Measurements from ENCODE around the gene THAP11.

THAP11 gene

DNA sequence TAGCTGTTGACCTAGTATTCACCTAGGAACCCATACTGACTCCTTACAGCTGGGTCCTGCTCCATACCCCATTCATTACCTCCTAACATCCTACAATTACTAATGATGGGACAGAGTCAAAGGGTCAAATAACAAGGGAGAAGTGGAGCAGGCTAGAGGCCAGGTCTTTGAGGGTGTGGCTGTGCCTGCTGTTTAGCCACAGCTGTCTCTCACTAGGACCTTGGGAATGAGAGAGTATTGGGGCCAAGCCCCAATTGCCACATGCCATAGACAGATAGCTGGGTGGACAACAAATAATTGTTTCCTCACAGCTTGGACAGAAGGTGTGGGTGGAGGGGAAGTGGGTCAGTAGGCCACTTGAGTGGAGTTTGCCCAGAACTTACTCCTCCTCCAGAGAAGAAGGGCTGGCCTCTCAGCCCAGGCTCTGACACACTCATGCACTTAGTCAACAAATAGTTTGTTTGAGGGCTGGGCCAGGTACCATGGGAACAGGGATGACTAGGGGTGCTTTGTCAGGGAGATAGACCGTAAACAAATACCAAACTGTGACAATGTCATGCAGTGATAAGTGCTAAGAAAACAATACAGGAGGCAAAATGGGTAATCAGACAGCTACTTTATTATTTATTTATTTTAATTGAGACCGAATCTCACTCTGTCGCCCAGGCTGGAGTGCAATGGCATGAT is 15.6 kb downstream of the THAP11 start:
- no peak for TF ChIP-seq CEBPB (IDR thresholded peaks at IDR 0.05)
- no peak for TF ChIP-seq TCF12 (IDR thresholded peaks at IDR 0.05; ENCODE audit: low read depth)
- TF ChIP-seq YY1 (IDR thresholded peaks at IDR 0.05; ENCODE audit: low read depth), result no peak
- TF ChIP-seq TAF1 (IDR thresholded peaks at IDR 0.05; ENCODE audit: low read depth), result no peak
- no peak for TF ChIP-seq ZBTB7A (IDR thresholded peaks at IDR 0.05; ENCODE audit: low read depth)
- TF ChIP-seq EGR1 (IDR thresholded peaks at IDR 0.05), result no peak
- TF ChIP-seq EP300 (IDR thresholded peaks at IDR 0.05; ENCODE audit: borderline replicate concordance), result no peak
- TF ChIP-seq FOXM1 (IDR thresholded peaks at IDR 0.05; ENCODE audit: borderline replicate concordance, low read depth), result no peak
- no peak for TF ChIP-seq NFIC (IDR thresholded peaks at IDR 0.05)
- TF ChIP-seq RAD21 (IDR thresholded peaks at IDR 0.05; ENCODE audit: low read depth), result no peak
- TF ChIP-seq CREB1 (IDR thresholded peaks at IDR 0.05; ENCODE audit: low read depth), result no peak
- TF ChIP-seq, protein P1, sequence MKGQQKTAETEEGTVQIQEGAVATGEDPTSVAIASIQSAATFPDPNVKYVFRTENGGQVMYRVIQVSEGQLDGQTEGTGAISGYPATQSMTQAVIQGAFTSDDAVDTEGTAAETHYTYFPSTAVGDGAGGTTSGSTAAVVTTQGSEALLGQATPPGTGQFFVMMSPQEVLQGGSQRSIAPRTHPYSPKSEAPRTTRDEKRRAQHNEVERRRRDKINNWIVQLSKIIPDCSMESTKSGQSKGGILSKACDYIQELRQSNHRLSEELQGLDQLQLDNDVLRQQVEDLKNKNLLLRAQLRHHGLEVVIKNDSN (IDR thresholded peaks at IDR 0.05), result no peak
- TF ChIP-seq TEAD4 (IDR thresholded peaks at IDR 0.05), result no peak

DNA sequence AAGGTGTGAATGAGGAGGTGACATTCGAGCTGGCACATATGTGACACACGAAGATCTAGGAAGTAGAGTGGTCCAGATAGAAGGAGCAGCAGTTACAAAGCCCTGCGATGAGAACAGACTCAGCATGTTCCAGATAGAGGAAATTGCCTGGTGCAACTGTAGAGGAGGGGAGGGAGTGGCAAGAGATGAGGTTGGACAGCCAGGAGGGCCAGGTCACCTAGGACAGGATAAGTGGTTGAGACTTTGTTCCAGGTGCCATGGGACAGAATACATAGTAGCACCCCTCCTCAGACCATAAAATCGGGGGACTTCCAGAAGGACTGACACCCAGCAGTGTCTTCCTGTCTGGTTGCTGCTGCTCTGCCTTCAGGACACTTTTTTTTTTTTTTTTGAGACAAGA is 16.4 kb downstream of the THAP11 start:
- TF ChIP-seq TEAD4 (IDR thresholded peaks at IDR 0.05) (no peak), TAF1 (IDR thresholded peaks at IDR 0.05; ENCODE audit: low read depth) (no peak), RAD21 (IDR thresholded peaks at IDR 0.05; ENCODE audit: low read depth) (no peak), TCF12 (IDR thresholded peaks at IDR 0.05; ENCODE audit: low read depth) (no peak), CEBPB (IDR thresholded peaks at IDR 0.05) (no peak), EP300 (IDR thresholded peaks at IDR 0.05; ENCODE audit: borderline replicate concordance) (no peak), YY1 (IDR thresholded peaks at IDR 0.05; ENCODE audit: low read depth) (no peak), EGR1 (IDR thresholded peaks at IDR 0.05) (no peak), NFIC (IDR thresholded peaks at IDR 0.05) (no peak)
- TF ChIP-seq, protein P1 (IDR thresholded peaks at IDR 0.05), result no peak
- TF ChIP-seq, protein P2, sequence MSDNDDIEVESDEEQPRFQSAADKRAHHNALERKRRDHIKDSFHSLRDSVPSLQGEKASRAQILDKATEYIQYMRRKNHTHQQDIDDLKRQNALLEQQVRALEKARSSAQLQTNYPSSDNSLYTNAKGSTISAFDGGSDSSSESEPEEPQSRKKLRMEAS (IDR thresholded peaks at IDR 0.05), result no peak

DNA sequence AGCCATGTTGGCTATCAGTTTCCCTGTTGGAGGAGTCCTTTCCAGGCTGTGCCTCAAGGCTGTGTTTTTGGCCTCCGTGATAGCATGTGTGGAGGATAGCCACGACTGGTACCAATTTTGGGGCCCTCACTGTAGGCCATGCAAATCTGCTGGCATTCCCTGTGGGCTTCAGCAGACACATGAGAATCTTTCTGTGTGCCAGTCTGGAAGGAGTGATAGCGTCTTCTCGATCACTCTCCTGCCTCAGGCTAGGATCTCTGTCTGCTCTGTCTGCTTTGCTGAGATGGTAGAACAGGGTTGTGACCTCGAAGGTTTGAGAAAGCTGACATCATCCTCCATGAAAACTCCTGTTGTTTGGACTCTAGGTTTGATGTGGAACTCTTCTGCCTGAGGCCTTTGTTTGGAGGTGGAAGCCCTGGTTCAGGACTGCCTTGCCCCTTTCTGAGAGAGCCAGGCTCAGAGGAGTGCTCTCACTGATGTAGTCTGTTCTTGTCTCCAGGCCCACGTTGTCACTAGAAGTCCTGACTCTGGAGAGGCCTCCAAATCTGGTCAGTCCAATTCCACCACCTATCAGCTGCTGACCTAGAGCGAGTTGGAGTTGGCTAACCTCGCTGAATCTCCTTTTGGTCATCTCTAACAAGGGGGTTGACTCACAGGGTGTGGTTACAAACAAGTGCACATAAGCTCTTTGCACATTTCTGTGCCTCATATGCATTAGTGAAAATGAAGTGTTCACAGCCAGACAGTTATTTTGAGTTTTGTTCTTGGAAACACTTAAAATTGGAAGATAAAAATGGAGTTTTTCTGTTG is 18.7 kb downstream of the THAP11 start:
- no peak for TF ChIP-seq YY1 (IDR thresholded peaks at IDR 0.05; ENCODE audit: low read depth)
- TF ChIP-seq, protein P3, sequence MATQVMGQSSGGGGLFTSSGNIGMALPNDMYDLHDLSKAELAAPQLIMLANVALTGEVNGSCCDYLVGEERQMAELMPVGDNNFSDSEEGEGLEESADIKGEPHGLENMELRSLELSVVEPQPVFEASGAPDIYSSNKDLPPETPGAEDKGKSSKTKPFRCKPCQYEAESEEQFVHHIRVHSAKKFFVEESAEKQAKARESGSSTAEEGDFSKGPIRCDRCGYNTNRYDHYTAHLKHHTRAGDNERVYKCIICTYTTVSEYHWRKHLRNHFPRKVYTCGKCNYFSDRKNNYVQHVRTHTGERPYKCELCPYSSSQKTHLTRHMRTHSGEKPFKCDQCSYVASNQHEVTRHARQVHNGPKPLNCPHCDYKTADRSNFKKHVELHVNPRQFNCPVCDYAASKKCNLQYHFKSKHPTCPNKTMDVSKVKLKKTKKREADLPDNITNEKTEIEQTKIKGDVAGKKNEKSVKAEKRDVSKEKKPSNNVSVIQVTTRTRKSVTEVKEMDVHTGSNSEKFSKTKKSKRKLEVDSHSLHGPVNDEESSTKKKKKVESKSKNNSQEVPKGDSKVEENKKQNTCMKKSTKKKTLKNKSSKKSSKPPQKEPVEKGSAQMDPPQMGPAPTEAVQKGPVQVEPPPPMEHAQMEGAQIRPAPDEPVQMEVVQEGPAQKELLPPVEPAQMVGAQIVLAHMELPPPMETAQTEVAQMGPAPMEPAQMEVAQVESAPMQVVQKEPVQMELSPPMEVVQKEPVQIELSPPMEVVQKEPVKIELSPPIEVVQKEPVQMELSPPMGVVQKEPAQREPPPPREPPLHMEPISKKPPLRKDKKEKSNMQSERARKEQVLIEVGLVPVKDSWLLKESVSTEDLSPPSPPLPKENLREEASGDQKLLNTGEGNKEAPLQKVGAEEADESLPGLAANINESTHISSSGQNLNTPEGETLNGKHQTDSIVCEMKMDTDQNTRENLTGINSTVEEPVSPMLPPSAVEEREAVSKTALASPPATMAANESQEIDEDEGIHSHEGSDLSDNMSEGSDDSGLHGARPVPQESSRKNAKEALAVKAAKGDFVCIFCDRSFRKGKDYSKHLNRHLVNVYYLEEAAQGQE (IDR thresholded peaks at IDR 0.05; ENCODE audit: low read depth), result no peak
- TF ChIP-seq TAF1 (IDR thresholded peaks at IDR 0.05; ENCODE audit: low read depth), result no peak
- no peak for TF ChIP-seq CEBPB (IDR thresholded peaks at IDR 0.05)
- TF ChIP-seq, protein P2 (IDR thresholded peaks at IDR 0.05), result no peak
- TF ChIP-seq NFIC (IDR thresholded peaks at IDR 0.05), result no peak
- no peak for TF ChIP-seq EGR1 (IDR thresholded peaks at IDR 0.05)

DNA sequence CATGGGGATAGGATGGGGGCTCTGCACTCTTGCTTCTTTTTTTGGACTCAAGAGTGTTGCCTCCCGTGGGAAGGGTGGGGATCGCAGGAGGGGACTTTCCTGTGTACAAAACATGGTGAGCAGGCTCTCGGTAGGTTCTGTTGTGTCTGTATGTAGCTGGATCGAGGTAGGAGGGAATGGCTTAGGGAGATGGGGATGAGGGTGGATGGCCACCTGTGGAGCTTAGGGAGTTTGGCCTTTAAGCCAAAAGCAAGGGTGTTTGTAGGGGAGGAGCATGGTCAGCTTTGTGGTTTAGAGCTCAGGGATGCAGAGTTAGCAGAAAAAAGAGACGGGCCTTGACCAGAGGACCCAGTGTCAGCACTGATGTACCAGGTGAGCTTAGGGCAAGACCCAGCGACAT is 19.8 kb downstream of the THAP11 start:
- no peak for TF ChIP-seq ZBTB7A (IDR thresholded peaks at IDR 0.05; ENCODE audit: low read depth)
- no peak for TF ChIP-seq CEBPB (IDR thresholded peaks at IDR 0.05)
- TF ChIP-seq, protein P3 (IDR thresholded peaks at IDR 0.05; ENCODE audit: low read depth), result no peak

DNA sequence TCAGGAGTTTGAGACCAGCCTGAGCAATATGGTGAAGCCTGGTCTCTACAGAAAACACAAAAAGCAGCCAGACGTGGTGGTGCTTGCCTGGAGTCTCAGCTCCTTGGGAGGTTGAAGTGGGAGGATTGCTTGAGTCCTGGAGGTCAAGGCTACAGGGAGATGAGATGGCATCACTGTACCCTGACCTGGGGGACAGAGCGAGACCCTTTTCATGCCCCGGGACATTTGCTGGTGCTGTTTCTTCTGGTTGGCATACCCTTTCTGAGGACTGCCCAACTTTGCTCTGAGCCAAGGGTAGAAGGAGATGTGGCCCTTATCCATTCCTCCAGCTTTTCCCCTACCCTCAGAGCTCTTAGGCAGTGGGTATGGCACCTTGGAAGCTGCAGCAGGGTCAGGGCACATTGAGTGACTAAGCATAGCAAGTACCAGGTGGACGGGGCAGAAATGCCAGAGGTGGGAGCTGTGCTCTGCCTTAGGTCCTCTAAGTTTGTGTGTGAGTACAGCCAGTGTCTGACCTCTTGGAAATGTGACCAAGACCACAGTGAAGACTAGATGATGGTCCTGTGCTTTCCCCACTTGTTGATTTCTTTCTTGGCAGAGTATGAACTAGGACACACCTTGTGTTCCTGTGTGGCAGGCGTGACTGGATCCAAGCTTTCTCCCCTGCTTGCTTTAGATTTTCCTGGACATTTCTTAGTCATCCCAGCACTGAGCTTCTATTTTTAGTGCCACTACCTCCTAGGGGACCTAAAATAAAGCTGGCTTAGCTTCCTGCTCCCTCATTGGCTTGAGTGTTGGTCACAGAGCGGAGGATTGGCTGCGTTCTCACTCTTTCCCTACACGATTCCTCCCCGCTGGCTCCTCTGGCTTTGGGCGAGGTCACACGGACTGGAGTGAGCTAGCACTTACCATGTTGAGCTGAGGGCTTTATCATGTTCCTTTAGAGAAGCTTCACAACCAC is 20.8 kb downstream of the THAP11 start:
- TF ChIP-seq ZBTB7A (IDR thresholded peaks at IDR 0.05; ENCODE audit: low read depth) (no peak), YY1 (IDR thresholded peaks at IDR 0.05; ENCODE audit: low read depth) (no peak), TAF1 (IDR thresholded peaks at IDR 0.05; ENCODE audit: low read depth) (no peak), EGR1 (IDR thresholded peaks at IDR 0.05) (no peak), FOXM1 (IDR thresholded peaks at IDR 0.05; ENCODE audit: borderline replicate concordance, low read depth) (no peak), NFIC (IDR thresholded peaks at IDR 0.05) (no peak), TEAD4 (IDR thresholded peaks at IDR 0.05) (no peak), CEBPB (IDR thresholded peaks at IDR 0.05) (no peak), CREB1 (IDR thresholded peaks at IDR 0.05; ENCODE audit: low read depth) (no peak), EP300 (IDR thresholded peaks at IDR 0.05; ENCODE audit: borderline replicate concordance) (no peak)
- TF ChIP-seq, protein P3 (IDR thresholded peaks at IDR 0.05; ENCODE audit: low read depth), result no peak
- TF ChIP-seq, protein P2 (IDR thresholded peaks at IDR 0.05), result no peak
